GM23248 (cell line): ENCODE results near the gene ADK. TPM values are rescaled to one million over a fixed set of nuclear protein-coding genes. Genes with fewer than 3 reads are reported as not detected.

ENCODE experiments used
- DNase-seq: peaks from one replicate; pipeline ENCODE4 v3.0.0-alpha.2; 2015
- H2AFZ ChIP-seq: fragments of 200-600 bp; sonication (generic); 2 replicates; pipeline ENCODE4 v1.6.1; 2016; ENCODE audit warnings: antibody characterized with exemption
- H3F3A ChIP-seq: fragments of 200-600 bp; sonication (generic); 2 replicates; pipeline ENCODE4 v1.6.1; 2016; ENCODE audit warnings: mild to moderate bottlenecking, antibody characterized with exemption, mixed run types; ENCODE audit not compliant: insufficient read depth
- H3K27ac ChIP-seq: fragments of 200-600 bp; sonication (generic); 2 replicates; pipeline ENCODE4 v1.5.1; 2016; ENCODE audit warnings: mild to moderate bottlenecking
- H3K27me3 ChIP-seq: fragments of 200-600 bp; sonication (generic); replicated peaks from 2 replicates; pipeline ENCODE4 v1.6.1; 2016; ENCODE audit warnings: mild to moderate bottlenecking; ENCODE audit not compliant: insufficient read depth
- H3K36me3 ChIP-seq: fragments of 200-600 bp; sonication (generic); 2 replicates; pipeline ENCODE4 v1.6.1; 2016; ENCODE audit warnings: low read depth, mild to moderate bottlenecking
- H3K4me1 ChIP-seq: fragments of 200-600 bp; sonication (generic); 2 replicates; pipeline ENCODE4 v1.6.1; 2016; ENCODE audit warnings: mild to moderate bottlenecking; ENCODE audit not compliant: insufficient read depth
- H3K4me2 ChIP-seq: fragments of 200-600 bp; sonication (generic); one replicate; pipeline ENCODE4 v1.6.1; 2016; ENCODE audit warnings: mild to moderate bottlenecking; ENCODE audit not compliant: unreplicated experiment
- H3K4me3 ChIP-seq: fragments of 200-600 bp; sonication (generic); 2 replicates; pipeline ENCODE4 v1.5.1; 2016; ENCODE audit warnings: mild to moderate bottlenecking
- H3K79me2 ChIP-seq: fragments of 200-600 bp; sonication (generic); 2 replicates; pipeline ENCODE4 v1.6.1; 2016; ENCODE audit warnings: mild to moderate bottlenecking; ENCODE audit not compliant: insufficient read depth
- H3K9ac ChIP-seq: fragments of 200-600 bp; sonication (generic); 2 replicates; pipeline ENCODE4 v1.6.1; 2016; ENCODE audit warnings: mild to moderate bottlenecking
- H3K9me2 ChIP-seq: fragments of 200-600 bp; sonication (generic); 2 replicates; pipeline ENCODE4 v1.6.1; 2016; ENCODE audit warnings: mixed run types, mild to moderate bottlenecking, moderate library complexity; ENCODE audit not compliant: insufficient read depth
- H3K9me3 ChIP-seq: fragments of 200-600 bp; sonication (generic); one replicate; pipeline ENCODE4 v1.6.1; 2017; ENCODE audit warnings: low read depth
- H4K20me1 ChIP-seq: fragments of 200-600 bp; sonication (generic); 2 replicates; pipeline ENCODE4 v1.6.0; 2016; ENCODE audit not compliant: insufficient read depth
- EZH2 ChIP-seq: fragments of 200-600 bp; sonication (generic); IDR thresholded peaks from 2 replicates; pipeline ENCODE4 v1.6.1; 2018; ENCODE audit warnings: antibody characterized with exemption, mild to moderate bottlenecking; ENCODE audit not compliant: insufficient read depth, poor library complexity, severe bottlenecking
- EZH2phosphoT487 ChIP-seq: fragments of 200-600 bp; sonication (generic); IDR thresholded peaks from 2 replicates; pipeline ENCODE4 v1.6.1; 2018; ENCODE audit warnings: antibody characterized with exemption, moderate library complexity, mild to moderate bottlenecking, low read depth; ENCODE audit not compliant: insufficient read depth
- WGBS, 2 experiments: methylation state at CpG; one replicate each; pipeline ENCODE4 v1.1.6; 2015 to 2017; ENCODE audit warnings: low lambda C conversion rate in 2 of 2, low coverage in 1 of 2; ENCODE audit errors: missing lambda C conversion rate in 2 of 2; 5-methylcytosine and 5-hydroxymethylcytosine counted together
- in situ Hi-C: fragments of 300-500 bp; cut with MboI; formaldehyde crosslinking; loops from 2 replicates; pipeline ENCODE4 v1.15.0; 2020
- polyA plus RNA-seq: library from polyadenylated mRNA; unstranded; fragments of >200 nt; fragmentation: Nextera tagmentation; extraction: Ambion mirVana; gene quantifications from 2 replicates; pipeline ENCODE4 v1.2.1, GENCODE V29; 2016
- total RNA-seq: library from RNA; depleted of rRNA; stranded (reverse); fragments of >200 nt; shearing (Covaris generic); gene quantifications from 2 replicates; pipeline ENCODE4 v1.2.3, GENCODE V29; 2014

ADK gene
- total and polyA plus RNA-seq, 2 experiments from 2014 or later: 43.7 to 75.1 TPM

- Histone ChIP-seq H3K4me2 (no peak overlapping the region), H3K27ac (no peak overlapping the region), H3K9me2 (no peaks in the 10 kb centered on the region), H3K79me2 (peaks cover 54% of the 10 kb centered on the region), H4K20me1 (no peaks in the 10 kb centered on the region), H3K9ac (no peak overlapping the region), H3K27me3 (no peaks in the 10 kb centered on the region), H3K36me3 (no peaks in the 10 kb centered on the region), H2AFZ (no peak overlapping the region), H3K9me3 (no peaks in the 10 kb centered on the region), H3K4me3 (no peak overlapping the region), H3K4me1 (no peaks in the 10 kb centered on the region), H3F3A (no peaks in the 10 kb centered on the region)
- DNase-seq: no peak
- no peak for TF ChIP-seq EZH2phosphoT487
- no peak for TF ChIP-seq EZH2
- in situ Hi-C loops: loop anchor here (25.0 kb wide), 1 partner anchor 965 kb away; the partner anchor contains the start of gene COMTD1
- 91 to 95% methylated on average over 3 of the region's 3 CpGs for WGBS, 2 experiments
Measured at GRCh38 chr10:74272288-74272687, 121.3 kb downstream of the ADK start.

GRCh38 chr10:74275755-74276290 is 124.8 kb downstream of the ADK start:
- 92 to 93% methylated on average over 6 of the region's 6 CpGs for WGBS, 2 experiments
- in situ Hi-C loops: no loop called here

DNA sequence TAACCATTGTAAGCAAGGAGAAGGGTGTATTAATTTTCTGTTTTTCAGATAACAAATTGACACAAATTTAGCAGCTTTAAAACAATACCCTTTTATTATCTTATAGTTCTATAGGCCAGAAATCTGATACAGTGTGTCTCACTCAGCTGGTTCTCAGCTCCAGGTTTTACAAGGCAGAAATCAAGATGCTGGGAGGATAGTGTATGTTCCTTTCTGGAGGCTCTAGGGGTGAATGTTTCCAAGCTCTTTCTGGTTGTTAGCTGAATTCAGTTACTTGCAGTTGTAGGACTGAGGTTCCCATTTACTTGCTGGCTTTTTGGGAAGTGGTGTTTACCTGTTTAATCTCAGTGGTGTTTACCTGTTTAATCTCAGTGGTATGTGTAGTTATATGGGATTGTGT is 125.4 kb downstream of the ADK start:
- no peak overlapping the region for H3K4me3 ChIP-seq
- in situ Hi-C loops: no loop called here
- no peak overlapping the region for H3K27ac ChIP-seq
- 0 out of 2 replicates have a peak, but pooled peaks cover 5% of the 10 kb centered on the region for H3F3A ChIP-seq
- no peak for DNase-seq
- H3K9ac ChIP-seq: no peak overlapping the region
- no peak overlapping the region for H2AFZ ChIP-seq
- H3K9me2 ChIP-seq: no peaks in the 10 kb centered on the region
- H3K27me3 ChIP-seq: no peaks in the 10 kb centered on the region
- H4K20me1 ChIP-seq: no peaks in the 10 kb centered on the region
- peaks cover 59% of the 10 kb centered on the region for H3K79me2 ChIP-seq
- no peak overlapping the region for H3K4me2 ChIP-seq
- peaks cover 3% of the 10 kb centered on the region for H3K4me1 ChIP-seq
- no peak for TF ChIP-seq EZH2phosphoT487
- TF ChIP-seq EZH2: no peak
- no peaks in the 10 kb centered on the region for H3K36me3 ChIP-seq
- H3K9me3 ChIP-seq: no peaks in the 10 kb centered on the region

More at GRCh38 chr10:74275755-74276290, 124.8 kb downstream of the ADK start:
- no peak for DNase-seq
- H3K4me3 ChIP-seq: no peak overlapping the region
- no peak overlapping the region for H3K27ac ChIP-seq
- H3K9me3 ChIP-seq: no peaks in the 10 kb centered on the region
- H3K4me1 ChIP-seq: no peaks in the 10 kb centered on the region
- no peaks in the 10 kb centered on the region for H3K27me3 ChIP-seq
- H3K36me3 ChIP-seq: no peaks in the 10 kb centered on the region
- H3K79me2 ChIP-seq: peaks cover 56% of the 10 kb centered on the region
- no peaks in the 10 kb centered on the region for H3F3A ChIP-seq
- no peak overlapping the region for H2AFZ ChIP-seq
- H3K4me2 ChIP-seq: no peak overlapping the region
- H4K20me1 ChIP-seq: no peaks in the 10 kb centered on the region
- TF ChIP-seq EZH2 (no peak), EZH2phosphoT487 (no peak)
- no peaks in the 10 kb centered on the region for H3K9me2 ChIP-seq
- H3K9ac ChIP-seq: no peak overlapping the region

DNA sequence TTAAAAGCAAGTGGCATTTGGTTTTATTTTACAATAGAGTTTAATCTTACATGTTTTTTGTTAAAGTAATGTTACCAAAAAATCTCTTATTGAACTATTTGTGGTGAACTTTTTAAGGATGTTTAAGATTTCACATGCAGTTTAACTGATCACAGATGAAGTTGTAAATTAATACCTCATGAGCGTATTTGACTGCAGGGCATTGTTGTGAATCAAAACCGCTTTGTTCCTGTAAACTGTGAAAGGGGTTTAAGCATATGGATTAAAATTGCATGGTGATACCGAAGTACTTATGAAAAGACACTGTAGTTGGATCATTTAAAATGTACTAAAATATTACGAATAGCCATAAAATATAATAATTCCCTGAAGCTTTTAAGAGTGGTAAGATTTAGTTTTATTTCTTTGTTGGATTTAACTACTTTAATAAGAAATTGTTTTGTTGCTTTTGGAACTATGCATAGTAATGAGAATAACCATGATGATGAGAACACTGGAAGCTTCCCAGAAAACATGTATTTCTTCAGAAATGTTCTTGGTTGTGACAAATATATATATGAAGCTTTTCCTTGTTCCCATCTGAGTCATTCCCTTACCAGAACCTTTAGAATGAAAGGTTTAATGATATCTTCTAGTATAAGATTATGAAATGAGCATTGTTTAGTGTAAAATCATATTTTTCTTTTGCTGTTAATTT is 131.3 kb downstream of the ADK start:
- Histone ChIP-seq H3K9me2 (no peaks in the 10 kb centered on the region), H3K9ac (peak overlapping the region; percentile 54), H2AFZ (peak overlapping the region; percentile 22), H3K4me1 (peaks cover 24% of the 10 kb centered on the region), H3K27me3 (no peaks in the 10 kb centered on the region), H3K36me3 (0 out of 2 replicates have a peak, but pooled peaks cover 6% of the 10 kb centered on the region), H3K4me2 (peak overlapping the region; percentile 81), H3K27ac (peak overlapping the region; percentile 77), H4K20me1 (no peaks in the 10 kb centered on the region), H3F3A (peaks cover 26% of the 10 kb centered on the region), H3K4me3 (peak overlapping the region; percentile 47), H3K9me3 (no peaks in the 10 kb centered on the region), H3K79me2 (peaks cover 82% of the 10 kb centered on the region)
- DNase-seq: peak; percentile 80
- in situ Hi-C loops: no loop called here
- TF ChIP-seq EZH2phosphoT487 (no peak), EZH2 (no peak)
- 6 to 8% methylated on average over 4 of the region's 4 CpGs for WGBS, 2 experiments
